DOHH2 (cell line): ENCODE measurements around the gene RNF2.

Source experiments
- CTCF ChIP-seq: fragments of 200-600 bp; sonication (generic); IDR thresholded peaks from one replicate; pipeline ENCODE4 v1.5.1; 2014; ENCODE audit warnings: antibody characterized with exemption, mild to moderate bottlenecking, low read depth, low read length; ENCODE audit not compliant: poor library complexity, severe bottlenecking
- EZH2phosphoT487 ChIP-seq: fragments of 200-600 bp; sonication (generic); IDR thresholded peaks from 2 replicates; pipeline ENCODE4 v1.6.1; 2017; ENCODE audit warnings: borderline replicate concordance, mild to moderate bottlenecking, antibody characterized with exemption, low read length, moderate library complexity, mixed read lengths

- TF ChIP-seq CTCF (no peak), EZH2phosphoT487 (no peak)
These were observed 63.0 kb downstream of the RNF2 start for GRCh38 chr1:185108321-185108720.
